Measurements from ENCODE around the gene TMEM74B. TPM values are rescaled to one million over a fixed set of nuclear protein-coding genes. Genes with fewer than 3 reads are reported as not detected.

Gene TMEM74B
- polyA plus RNA-seq, 3 donors: not detected

- DNase-seq: no peak
- Mint-ChIP-seq H3K27me3 (ENCODE audit: low read depth in 3 of 3) (peaks cover 32 to 55% (median 35%) of the 10 kb centered on the region in 3 donors), H3K4me3 (peak overlapping the region in 1 of 2 donors; percentile 22), H3K9me3 (peaks cover 0 to 12% (median 6%) of the 10 kb centered on the region in 7 donors), H3K36me3 (peaks cover 0 to 2% of the 10 kb centered on the region in 2 donors), H3K27ac (no peak overlapping the region), H3K4me1 (peaks cover 16% of the 10 kb centered on the region)
- H3K27ac ChIP-seq (ENCODE audit: low read depth in 1 of 2, low read length in 2 of 2): no peak overlapping the region
- no peaks in the 10 kb centered on the region for H3K9me3 ChIP-seq (replicated peaks in 1 of 2; ENCODE audit: control insufficient read depth in 1 of 2, insufficient read depth in 1 of 2, low read length in 2 of 2)
- no peaks in the 10 kb centered on the region for H4K20me1 ChIP-seq (ENCODE audit: insufficient read depth, low read length)
- TF ChIP-seq CTCF (IDR thresholded peaks at IDR 0.05): no peak
- peaks cover 55 to 75% of the 10 kb centered on the region in 2 donors for H3K27me3 ChIP-seq (ENCODE audit: control insufficient read depth in 2 of 2, insufficient read depth in 2 of 2, low read length in 2 of 2)
- intact Hi-C loops (cut with micrococcal nuclease): no loop called here
- H3K36me3 ChIP-seq (replicated peaks in 1 of 2; ENCODE audit: control insufficient read depth in 1 of 2, insufficient read depth in 2 of 2, low read length in 2 of 2): no peaks in the 10 kb centered on the region
- H3K4me3 ChIP-seq (replicated peaks in 1 of 3; ENCODE audit: low read depth in 2 of 3, low read length in 3 of 3): no peak overlapping the region
- no peak overlapping the region for H3K9ac ChIP-seq (ENCODE audit: insufficient read depth, low read length, poor library complexity, severe bottlenecking)
- no peak overlapping the region for H3K4me2 ChIP-seq (replicated peaks; ENCODE audit: extremely low read depth, low read length, poor library complexity, severe bottlenecking)
- peaks cover 14 to 17% of the 10 kb centered on the region in 2 donors for H3K4me1 ChIP-seq (ENCODE audit: control insufficient read depth in 1 of 2, insufficient read depth in 2 of 2, low read length in 2 of 2)
- H2AFZ ChIP-seq (ENCODE audit: insufficient read depth, low read depth, low read length, poor library complexity, severe bottlenecking): no peak overlapping the region
- no peaks in the 10 kb centered on the region for H3K79me2 ChIP-seq (ENCODE audit: insufficient read depth, low read length)
- WGBS (ENCODE audit: insufficient coverage): 83% methylated on average over 1 of the region's 3 CpGs
Measured at GRCh38 chr20:1229541-1229940, 44.8 kb upstream of the TMEM74B start.

GRCh38 chr20:1225783-1226654 lies 41.2 kb upstream of the TMEM74B start, which contains the start of gene RAD21L1:
RAD21L1 (plus strand) TSS chr20:1226044; CDS start chr20:1228454, 2,410 bp downstream.
- intact Hi-C loops (cut with micrococcal nuclease): no loop called here
- WGBS (ENCODE audit: insufficient coverage): under 1% methylated on average over 66 of the region's 88 CpGs

More at GRCh38 chr20:1225783-1226654, 41.2 kb upstream of the TMEM74B start, which contains the start of gene RAD21L1:
- H3K27me3 ChIP-seq (ENCODE audit: control insufficient read depth in 2 of 2, insufficient read depth in 2 of 2, low read length in 2 of 2): peaks cover 45 to 60% of the 10 kb centered on the region in 2 donors
- H3K27ac ChIP-seq (ENCODE audit: low read depth in 1 of 2, low read length in 2 of 2): no peak within 1 kb of the TSS
- H3K79me2 ChIP-seq (ENCODE audit: insufficient read depth, low read length): no peaks in the 10 kb centered on the region
- peak within 1 kb of the TSS; percentile 38 to 80 (median 42) for H3K4me3 ChIP-seq (replicated peaks in 1 of 3; ENCODE audit: low read depth in 2 of 3, low read length in 3 of 3)
- no peaks in the 10 kb centered on the region for H3K36me3 ChIP-seq (replicated peaks in 1 of 2; ENCODE audit: control insufficient read depth in 1 of 2, insufficient read depth in 2 of 2, low read length in 2 of 2)
- peaks cover 16% of the 10 kb centered on the region for H3K4me1 Mint-ChIP-seq
- no peak for TF ChIP-seq CTCF (IDR thresholded peaks at IDR 0.05)
- no peaks in the 10 kb centered on the region for H4K20me1 ChIP-seq (ENCODE audit: insufficient read depth, low read length)
- no peak within 1 kb of the TSS for H3K27ac Mint-ChIP-seq
- peaks cover 14 to 17% of the 10 kb centered on the region in 2 donors for H3K4me1 ChIP-seq (ENCODE audit: control insufficient read depth in 1 of 2, insufficient read depth in 2 of 2, low read length in 2 of 2)
- peak within 1 kb of the TSS; percentile 65 for H3K9ac ChIP-seq (ENCODE audit: insufficient read depth, low read length, poor library complexity, severe bottlenecking)
- peaks cover 0 to 2% of the 10 kb centered on the region in 2 donors for H3K36me3 Mint-ChIP-seq
- H3K4me2 ChIP-seq (replicated peaks; ENCODE audit: extremely low read depth, low read length, poor library complexity, severe bottlenecking): peak within 1 kb of the TSS; percentile 96
- peaks cover 3 to 36% (median 15%) of the 10 kb centered on the region in 7 donors for H3K9me3 Mint-ChIP-seq
- peak within 1 kb of the TSS; percentile 70 to 87 for H3K4me3 Mint-ChIP-seq
- peak within 1 kb of the TSS; percentile 83 for H2AFZ ChIP-seq (ENCODE audit: insufficient read depth, low read depth, low read length, poor library complexity, severe bottlenecking)
- no peaks in the 10 kb centered on the region for H3K9me3 ChIP-seq (replicated peaks in 1 of 2; ENCODE audit: control insufficient read depth in 1 of 2, insufficient read depth in 1 of 2, low read length in 2 of 2)
- peaks cover 39 to 65% (median 42%) of the 10 kb centered on the region in 3 donors for H3K27me3 Mint-ChIP-seq (ENCODE audit: low read depth in 3 of 3)
- peak; percentile 20 to 68 (median 50) for DNase-seq

Measured in CD14-positive monocyte (primary cell).